ENCODE data around the gene FGFBP3. TPM values are rescaled to one million over a fixed set of nuclear protein-coding genes. Genes with fewer than 3 reads are reported as not detected.

The FGFBP3 gene
- total and polyA plus RNA-seq, 2 of the 13 experiments (the other 11 are each of a cell fraction or from before 2014, with no cell fraction given) = 0.50 to 2.0 TPM

DNA sequence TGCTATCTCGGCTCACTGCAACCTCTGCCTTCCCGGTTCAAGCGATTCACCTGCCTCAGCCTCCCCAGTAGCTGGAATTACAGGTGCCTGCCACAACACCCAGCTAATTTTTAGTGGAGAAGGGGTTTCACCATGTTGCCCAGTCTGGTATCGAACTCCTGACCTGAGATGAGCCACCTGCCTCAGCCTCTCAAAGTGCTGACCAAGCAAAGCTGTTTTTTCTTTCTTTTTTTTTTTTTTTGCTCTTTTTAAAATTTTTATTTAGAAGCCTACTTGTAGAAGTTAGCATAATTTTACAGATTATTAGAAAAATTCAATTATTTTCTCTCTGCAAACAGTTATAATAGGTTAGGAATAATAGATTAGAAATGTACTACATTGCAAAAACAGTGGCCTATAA, 1.2 kb upstream of the FGFBP3 start:
- Histone ChIP-seq H2AFZ (ENCODE audit: low read length) (no peak overlapping the region), H3K27ac (ENCODE audit: extremely low read length, insufficient read depth, low read length) (no peak overlapping the region), H3K4me2 (ENCODE audit: low read depth, low read length) (peak overlapping the region; percentile 89; the same call in 1 of the 2 replicates), H3K9ac (ENCODE audit: insufficient read depth, low read depth, low read length) (no peak overlapping the region), H3K36me3 (replicated peaks in 1 of 2; ENCODE audit: control insufficient read depth in 1 of 2, insufficient read depth in 2 of 2, low read length in 2 of 2) (no peaks in the 10 kb centered on the region), H3K9me3 (ENCODE audit: low read length) (no peaks in the 10 kb centered on the region), H3K27me3 (ENCODE audit: control insufficient read depth in 1 of 2, insufficient read depth in 2 of 2, low read length in 2 of 2) (no peaks in the 10 kb centered on the region; a peak in 1 of 5 replicates), H3K4me1 (ENCODE audit: insufficient read depth, low read length) (peaks cover 37% of the 10 kb centered on the region), H3K79me2 (ENCODE audit: insufficient read depth, low read length) (peaks cover 2% of the 10 kb centered on the region), H3K4me3 (replicated peaks in 1 of 3; ENCODE audit: insufficient read depth in 1 of 3, low read depth in 2 of 3, low read length in 3 of 3) (no peak overlapping the region), H4K20me1 (ENCODE audit: insufficient read depth, low read length) (no peaks in the 10 kb centered on the region)
- 69% methylated on average over 4 of the region's 4 CpGs for WGBS (ENCODE audit: low lambda C conversion rate)
- BruUV-seq (replicated peaks) = no TSS peak
- FAIRE-seq (no peak), DNase-seq (ENCODE audit: low spot score) (no peak), ATAC-seq (no peak)
- ChIA-PET CTCF (ENCODE audit: low intra/inter-chr PET ratio, low total read pairs) (no interaction called here), POLR2A (interaction anchor here (1.2 kb wide), 1 partner anchor 13 kb away, joined by 3 read pairs; the partner anchor contains the start of gene BTAF1)
- intact Hi-C loops (cut with micrococcal nuclease; ENCODE audit: unreplicated experiment) (loop anchor here (5.0 kb wide), 2 partner anchors 113 to 268 kb away; partner anchors contain the start of gene TNKS2), in situ Hi-C loops (cut with HindIII; ENCODE audit: extremely low pct_ligation_motif_present, low pct_unique_long_range_greater_than_20kb) (no loop called here)
- TF ChIP-seq, protein P1, sequence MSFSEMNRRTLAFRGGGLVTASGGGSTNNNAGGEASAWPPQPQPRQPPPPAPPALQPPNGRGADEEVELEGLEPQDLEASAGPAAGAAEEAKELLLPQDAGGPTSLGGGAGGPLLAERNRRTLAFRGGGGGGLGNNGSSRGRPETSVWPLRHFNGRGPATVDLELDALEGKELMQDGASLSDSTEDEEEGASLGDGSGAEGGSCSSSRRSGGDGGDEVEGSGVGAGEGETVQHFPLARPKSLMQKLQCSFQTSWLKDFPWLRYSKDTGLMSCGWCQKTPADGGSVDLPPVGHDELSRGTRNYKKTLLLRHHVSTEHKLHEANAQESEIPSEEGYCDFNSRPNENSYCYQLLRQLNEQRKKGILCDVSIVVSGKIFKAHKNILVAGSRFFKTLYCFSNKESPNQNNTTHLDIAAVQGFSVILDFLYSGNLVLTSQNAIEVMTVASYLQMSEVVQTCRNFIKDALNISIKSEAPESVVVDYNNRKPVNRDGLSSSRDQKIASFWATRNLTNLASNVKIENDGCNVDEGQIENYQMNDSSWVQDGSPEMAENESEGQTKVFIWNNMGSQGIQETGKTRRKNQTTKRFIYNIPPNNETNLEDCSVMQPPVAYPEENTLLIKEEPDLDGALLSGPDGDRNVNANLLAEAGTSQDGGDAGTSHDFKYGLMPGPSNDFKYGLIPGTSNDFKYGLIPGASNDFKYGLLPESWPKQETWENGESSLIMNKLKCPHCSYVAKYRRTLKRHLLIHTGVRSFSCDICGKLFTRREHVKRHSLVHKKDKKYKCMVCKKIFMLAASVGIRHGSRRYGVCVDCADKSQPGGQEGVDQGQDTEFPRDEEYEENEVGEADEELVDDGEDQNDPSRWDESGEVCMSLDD (CRISPR knock-in tag; IDR thresholded peaks at IDR 0.05; ENCODE audit: borderline replicate concordance) = no peak
- peak; percentile 56 to 87; a peak in 3 of 4 replicates for TF ChIP-seq MAFK (conservative IDR thresholded peaks at IDR 0.05 in 1 of 2, IDR thresholded peaks at IDR 0.05 in 1 of 2; ENCODE audit: low read length in 2 of 2)
- TF ChIP-seq MAFF (IDR thresholded peaks at IDR 0.05; ENCODE audit: low read depth, low read length) = peak; percentile 73
- no peak for TF ChIP-seq HOXA9 (CRISPR knock-in tag; IDR thresholded peaks at IDR 0.05; ENCODE audit: borderline replicate concordance)
- TF ChIP-seq, protein P2, sequence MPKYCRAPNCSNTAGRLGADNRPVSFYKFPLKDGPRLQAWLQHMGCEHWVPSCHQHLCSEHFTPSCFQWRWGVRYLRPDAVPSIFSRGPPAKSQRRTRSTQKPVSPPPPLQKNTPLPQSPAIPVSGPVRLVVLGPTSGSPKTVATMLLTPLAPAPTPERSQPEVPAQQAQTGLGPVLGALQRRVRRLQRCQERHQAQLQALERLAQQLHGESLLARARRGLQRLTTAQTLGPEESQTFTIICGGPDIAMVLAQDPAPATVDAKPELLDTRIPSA (CRISPR knock-in tag; IDR thresholded peaks at IDR 0.05; ENCODE audit: borderline replicate concordance) = no peak
- TF ChIP-seq, protein P3, sequence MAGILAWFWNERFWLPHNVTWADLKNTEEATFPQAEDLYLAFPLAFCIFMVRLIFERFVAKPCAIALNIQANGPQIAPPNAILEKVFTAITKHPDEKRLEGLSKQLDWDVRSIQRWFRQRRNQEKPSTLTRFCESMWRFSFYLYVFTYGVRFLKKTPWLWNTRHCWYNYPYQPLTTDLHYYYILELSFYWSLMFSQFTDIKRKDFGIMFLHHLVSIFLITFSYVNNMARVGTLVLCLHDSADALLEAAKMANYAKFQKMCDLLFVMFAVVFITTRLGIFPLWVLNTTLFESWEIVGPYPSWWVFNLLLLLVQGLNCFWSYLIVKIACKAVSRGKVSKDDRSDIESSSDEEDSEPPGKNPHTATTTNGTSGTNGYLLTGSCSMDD (CRISPR knock-in tag; IDR thresholded peaks at IDR 0.05) = no peak

Data from HepG2 (cell line).